ENCODE measurements around the gene KIAA1328. TPM values are rescaled to one million over a fixed set of nuclear protein-coding genes. Genes with fewer than 3 reads are reported as not detected.

Gene KIAA1328
- polyA plus RNA-seq, 1 donor from 2014 or later: 8.5 TPM

GRCh38 chr18:36808681-36809080 is 20.2 kb upstream of the KIAA1328 start:
- no peak overlapping the region for H3K9ac ChIP-seq (ENCODE audit: low read length)
- H3K79me2 ChIP-seq (replicated peaks; ENCODE audit: insufficient read depth, low read length): no peaks in the 10 kb centered on the region
- H3K4me3 ChIP-seq (ENCODE audit: low read length): no peak overlapping the region
- no peaks in the 10 kb centered on the region for H3F3A ChIP-seq (ENCODE audit: insufficient read depth, low read length, poor library complexity, severe bottlenecking)
- no peaks in the 10 kb centered on the region for H4K20me1 ChIP-seq (ENCODE audit: insufficient read depth)
- H3K27me3 ChIP-seq (ENCODE audit: insufficient read depth, low read depth, low read length): no peaks in the 10 kb centered on the region
- no peak overlapping the region for H3K27ac ChIP-seq (ENCODE audit: low read length)
- TF ChIP-seq SMC3 (conservative IDR thresholded peaks at IDR 0.05; ENCODE audit: poor library complexity) (no peak), EP300 (conservative IDR thresholded peaks at IDR 0.05; ENCODE audit: poor library complexity, severe bottlenecking) (no peak), POLR2AphosphoS5 (IDR thresholded peaks at IDR 0.05) (no peak), REST (IDR thresholded peaks at IDR 0.05; ENCODE audit: borderline replicate concordance) (no peak), CTCF (IDR thresholded peaks at IDR 0.05; ENCODE audit: poor library complexity, severe bottlenecking) (no peak), MXI1 (conservative IDR thresholded peaks at IDR 0.05; ENCODE audit: poor library complexity, severe bottlenecking) (no peak)
- no peaks in the 10 kb centered on the region for H3K9me3 ChIP-seq (ENCODE audit: low read length)
- peaks cover 15% of the 10 kb centered on the region for H3K36me3 ChIP-seq (ENCODE audit: insufficient read depth, low read length)
- no peaks in the 10 kb centered on the region for H3K9me2 ChIP-seq (ENCODE audit: insufficient read depth, low read length)
- H3K4me2 ChIP-seq (ENCODE audit: low read length): no peak overlapping the region
- H2AFZ ChIP-seq (ENCODE audit: low read depth, low read length): no peak overlapping the region

GRCh38 chr18:36809590-36810381 is 19.1 kb upstream of the KIAA1328 start:
- Histone ChIP-seq H3K9ac (ENCODE audit: low read length) (no peak overlapping the region), H3K9me3 (ENCODE audit: low read length) (no peaks in the 10 kb centered on the region), H3K27me3 (ENCODE audit: insufficient read depth, low read depth, low read length) (no peaks in the 10 kb centered on the region), H3K4me2 (ENCODE audit: low read length) (no peak overlapping the region), H3F3A (ENCODE audit: insufficient read depth, low read length, poor library complexity, severe bottlenecking) (no peaks in the 10 kb centered on the region), H3K36me3 (ENCODE audit: insufficient read depth, low read length) (peaks cover 12% of the 10 kb centered on the region), H4K20me1 (ENCODE audit: insufficient read depth) (no peaks in the 10 kb centered on the region), H3K79me2 (replicated peaks; ENCODE audit: insufficient read depth, low read length) (no peaks in the 10 kb centered on the region), H3K4me3 (ENCODE audit: low read length) (no peak overlapping the region), H3K27ac (ENCODE audit: low read length) (no peak overlapping the region), H2AFZ (ENCODE audit: low read depth, low read length) (no peak overlapping the region), H3K9me2 (ENCODE audit: insufficient read depth, low read length) (no peaks in the 10 kb centered on the region)
- TF ChIP-seq POLR2AphosphoS5 (IDR thresholded peaks at IDR 0.05) (no peak), REST (IDR thresholded peaks at IDR 0.05; ENCODE audit: borderline replicate concordance) (no peak), TAF1 (IDR thresholded peaks at IDR 0.05; ENCODE audit: low read depth) (no peak), SMC3 (conservative IDR thresholded peaks at IDR 0.05; ENCODE audit: poor library complexity) (peak; percentile 70), CTCF (IDR thresholded peaks at IDR 0.05; ENCODE audit: poor library complexity, severe bottlenecking) (peak; percentile 86), EP300 (conservative IDR thresholded peaks at IDR 0.05; ENCODE audit: poor library complexity, severe bottlenecking) (no peak), RAD21 (conservative IDR thresholded peaks at IDR 0.05) (peak; percentile 71), EZH2 (IDR thresholded peaks at IDR 0.05; ENCODE audit: borderline replicate concordance, insufficient read depth, low read length, poor library complexity, severe bottlenecking) (no peak), MXI1 (conservative IDR thresholded peaks at IDR 0.05; ENCODE audit: poor library complexity, severe bottlenecking) (no peak)

All from neural cell (in vitro differentiated cells).